GM12865 (cell line): Measurements from ENCODE around the gene HINT2.
A peak's percentile ranks its signal among the peaks of the same experiment; 100 is the strongest.

ENCODE experiments used
- DNase-seq: peaks from one replicate; pipeline ENCODE4 v3.0.0; 2010; ENCODE audit warnings: low read depth
- H3K4me3 ChIP-seq: 2 replicates; pipeline ENCODE4 v1.5.1; 2011; ENCODE audit warnings: mild to moderate bottlenecking, low read depth, low read length, control low read depth
- TF ChIP-seq, protein P1 (sequence below): IDR thresholded peaks from 2 replicates; pipeline ENCODE4 v1.5.1; 2011; ENCODE audit warnings: low read length, control low read depth, low read depth, inconsistent platforms; ENCODE audit not compliant: insufficient read depth; ENCODE audit errors: missing control alignments

The HINT2 gene

DNA sequence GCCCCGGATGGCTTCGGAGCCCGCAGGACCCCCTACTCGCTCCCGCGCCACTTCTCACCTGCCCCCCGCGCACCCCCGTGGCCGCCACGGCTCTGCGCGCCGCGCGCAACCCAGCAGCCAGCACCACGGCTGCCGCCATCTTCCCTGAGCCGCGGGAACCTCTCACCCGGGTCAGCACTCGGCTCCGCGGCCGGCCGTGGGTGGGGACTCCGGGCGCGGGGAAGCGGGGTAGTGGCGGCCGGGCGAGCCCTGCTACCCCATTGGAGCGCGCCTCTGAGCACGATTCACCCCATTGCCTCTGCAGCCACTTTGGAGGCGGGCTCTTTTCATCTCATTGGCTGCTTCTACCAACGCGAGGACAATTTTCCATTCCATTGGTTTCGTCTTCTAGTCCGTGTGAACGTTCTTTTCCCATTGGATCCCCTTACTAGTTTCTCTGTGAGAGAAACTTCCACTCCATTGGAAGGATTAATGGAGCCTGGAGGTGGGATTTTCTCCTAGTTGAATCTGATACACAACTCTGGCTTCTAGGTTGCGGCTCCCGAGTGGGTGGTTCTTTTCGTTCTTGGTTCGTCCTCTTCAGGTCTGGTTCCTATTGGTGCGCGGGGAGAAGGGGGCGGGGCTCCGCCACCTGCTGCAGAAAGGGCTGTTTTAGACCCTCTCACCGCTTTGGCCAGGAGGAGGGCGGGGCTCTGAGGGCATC lies at the start of gene HINT2:
Gene HINT2, minus strand, starts transcription at position 202 of the 703 bp plus-strand sequence. Its CDS starts 63 bp downstream, at position 139.
- peak; percentile 99 for DNase-seq
- TF ChIP-seq, protein P1, sequence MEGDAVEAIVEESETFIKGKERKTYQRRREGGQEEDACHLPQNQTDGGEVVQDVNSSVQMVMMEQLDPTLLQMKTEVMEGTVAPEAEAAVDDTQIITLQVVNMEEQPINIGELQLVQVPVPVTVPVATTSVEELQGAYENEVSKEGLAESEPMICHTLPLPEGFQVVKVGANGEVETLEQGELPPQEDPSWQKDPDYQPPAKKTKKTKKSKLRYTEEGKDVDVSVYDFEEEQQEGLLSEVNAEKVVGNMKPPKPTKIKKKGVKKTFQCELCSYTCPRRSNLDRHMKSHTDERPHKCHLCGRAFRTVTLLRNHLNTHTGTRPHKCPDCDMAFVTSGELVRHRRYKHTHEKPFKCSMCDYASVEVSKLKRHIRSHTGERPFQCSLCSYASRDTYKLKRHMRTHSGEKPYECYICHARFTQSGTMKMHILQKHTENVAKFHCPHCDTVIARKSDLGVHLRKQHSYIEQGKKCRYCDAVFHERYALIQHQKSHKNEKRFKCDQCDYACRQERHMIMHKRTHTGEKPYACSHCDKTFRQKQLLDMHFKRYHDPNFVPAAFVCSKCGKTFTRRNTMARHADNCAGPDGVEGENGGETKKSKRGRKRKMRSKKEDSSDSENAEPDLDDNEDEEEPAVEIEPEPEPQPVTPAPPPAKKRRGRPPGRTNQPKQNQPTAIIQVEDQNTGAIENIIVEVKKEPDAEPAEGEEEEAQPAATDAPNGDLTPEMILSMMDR, result no peak

DNA sequence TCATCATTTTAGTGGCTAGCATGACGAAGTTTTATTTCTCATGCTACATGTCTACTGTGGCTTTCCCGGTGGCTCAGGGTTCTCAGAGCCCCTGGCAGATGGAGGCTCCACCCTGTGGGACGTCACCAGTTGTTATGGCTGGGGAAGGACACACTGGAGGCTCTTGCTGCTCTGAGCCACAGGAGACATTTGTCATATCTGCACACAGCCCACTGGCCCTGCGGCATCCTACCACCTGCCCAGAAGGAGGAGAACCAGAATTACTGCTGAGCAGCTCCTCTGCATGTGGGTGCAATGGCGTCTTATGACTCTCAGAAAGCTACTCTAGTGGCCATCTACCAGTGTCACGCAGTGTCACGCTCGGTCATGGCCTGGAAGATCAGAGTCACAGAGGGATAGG lies 48.7 kb upstream of the HINT2 start:
- TF ChIP-seq, protein P1, result no peak
- no peak overlapping the region for H3K4me3 ChIP-seq
- DNase-seq, result no peak

More for the DNA sequence above, at the start of gene HINT2:
- peak within 1 kb of the TSS; percentile 83 for H3K4me3 ChIP-seq

DNA sequence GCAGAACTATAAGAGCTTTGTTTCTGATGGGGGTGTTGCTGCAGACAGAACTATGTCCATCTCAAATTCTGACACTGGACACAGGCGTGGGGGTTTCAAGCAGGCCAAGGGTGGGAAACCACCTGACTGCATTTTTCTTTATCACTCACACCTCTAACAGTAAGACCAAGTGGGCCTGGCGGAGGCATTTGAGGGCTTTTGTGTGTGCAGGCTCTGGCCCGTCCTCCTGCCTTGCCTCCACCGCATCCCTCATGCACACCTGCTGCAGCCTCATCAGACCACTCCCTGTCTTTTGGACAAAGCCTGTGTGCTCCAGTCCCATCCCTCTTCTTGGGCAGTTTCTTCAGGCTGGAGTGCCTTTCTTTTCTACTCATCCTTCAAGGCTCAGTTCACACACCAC lies 47.5 kb upstream of the HINT2 start:
- no peak for DNase-seq
- TF ChIP-seq, protein P1, result no peak
- H3K4me3 ChIP-seq, result no peak overlapping the region

DNA sequence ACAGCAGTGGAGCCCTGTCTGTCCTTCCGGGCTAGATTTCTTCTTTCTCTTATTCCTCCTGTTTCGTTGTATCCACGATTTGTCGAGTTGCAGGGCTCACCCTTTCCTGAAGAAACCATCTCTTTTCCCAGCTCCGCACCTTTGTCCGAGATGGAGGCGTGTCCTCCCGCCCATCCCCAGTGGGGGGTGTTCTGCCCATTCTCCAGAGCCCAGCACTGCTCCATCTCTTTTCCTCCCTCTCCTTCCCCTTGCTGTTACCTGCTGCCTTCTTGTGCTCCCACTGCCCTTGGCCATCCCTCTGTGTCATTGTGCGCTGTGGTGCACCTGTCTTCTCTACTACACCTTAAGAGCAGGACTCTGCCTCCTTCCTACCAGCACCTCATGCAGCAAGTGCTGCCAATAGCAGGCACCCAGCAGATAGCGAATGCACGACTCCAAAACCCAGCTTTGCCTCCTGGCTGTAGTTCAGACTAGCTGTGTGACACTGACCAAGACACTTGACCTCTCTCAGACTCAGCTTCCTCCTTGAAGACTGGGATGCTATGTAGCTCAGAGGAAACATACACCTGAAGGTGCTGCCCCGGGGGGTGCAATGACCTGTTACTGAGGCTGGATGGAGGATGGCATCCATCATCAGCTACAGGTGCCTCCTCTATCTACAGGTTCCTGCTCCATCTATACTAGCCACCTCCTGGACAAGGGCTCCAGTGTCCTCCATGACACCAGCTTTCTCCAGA lies 46.5 kb upstream of the HINT2 start:
- no peak for DNase-seq
- H3K4me3 ChIP-seq, result no peak overlapping the region
- TF ChIP-seq, protein P1, result no peak

DNA sequence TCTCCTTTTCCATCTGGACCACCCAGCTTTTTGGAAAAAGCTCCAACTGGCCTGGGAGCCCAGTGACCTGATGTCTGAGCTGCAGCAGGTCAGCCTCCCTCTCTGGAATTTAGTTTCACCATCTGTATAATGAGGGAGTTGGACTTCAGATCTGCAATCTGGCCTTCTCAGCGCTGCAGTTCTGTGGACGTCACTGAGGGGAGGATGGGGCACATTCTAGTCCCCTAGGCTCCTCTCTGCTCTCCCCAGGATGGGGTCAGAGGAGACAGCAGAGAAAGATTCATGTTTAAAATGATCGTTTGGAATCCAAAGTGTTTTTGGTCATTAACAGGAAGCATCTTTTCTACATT lies 45.1 kb upstream of the HINT2 start:
- DNase-seq, result no peak

DNA sequence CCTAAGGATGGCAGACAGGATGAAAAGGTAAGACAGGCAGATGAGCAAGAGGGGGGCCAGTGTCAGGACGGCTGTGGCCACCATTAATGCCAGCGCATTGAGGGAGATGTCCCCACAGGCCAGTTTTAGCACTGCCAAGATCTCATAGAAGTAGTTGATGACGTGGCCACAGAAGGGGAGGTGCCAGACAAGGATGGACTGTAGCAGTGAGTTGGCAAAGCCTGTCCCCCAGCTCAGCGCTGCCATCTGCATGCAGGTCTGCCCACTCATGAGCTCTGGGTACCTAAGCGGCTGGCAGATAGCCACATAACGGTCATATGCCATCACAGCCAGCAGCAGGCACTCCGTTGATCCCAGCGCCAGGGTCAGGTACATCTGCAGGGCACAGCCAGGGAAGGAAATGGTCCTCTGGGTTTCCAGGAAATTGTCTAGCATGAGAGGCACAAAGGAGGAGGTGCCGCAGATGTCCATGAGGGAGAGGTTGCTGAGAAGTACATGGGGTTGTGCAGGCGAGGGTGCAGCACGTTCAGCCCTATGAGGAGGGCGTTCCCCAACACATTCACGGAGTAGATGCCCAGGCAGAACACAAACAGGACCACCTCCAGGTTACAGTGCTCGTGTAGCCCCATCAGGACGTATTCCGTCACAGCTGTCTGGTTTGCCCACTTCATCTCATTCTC lies 44.6 kb upstream of the HINT2 start:
- DNase-seq, result peak; percentile 60
- no peak overlapping the region for H3K4me3 ChIP-seq

More for the DNA sequence above, 45.1 kb upstream of the HINT2 start:
- no peak overlapping the region for H3K4me3 ChIP-seq
- TF ChIP-seq, protein P1, result no peak

More for the DNA sequence above, 44.6 kb upstream of the HINT2 start:
- TF ChIP-seq, protein P1, result peak; percentile 9
